GM12891 (cell line): ENCODE measurements around the gene TWSG1.

Experiments
- PAX5 ChIP-seq: IDR thresholded peaks from 2 replicates; pipeline ENCODE4 v1.6.1; 2011; ENCODE audit warnings: low read length, moderate library complexity, mild to moderate bottlenecking; ENCODE audit not compliant: insufficient read depth, severe bottlenecking
- POLR2A ChIP-seq: IDR thresholded peaks from 2 replicates; pipeline ENCODE4 v1.6.1; 2011; ENCODE audit warnings: low read depth, low read length, control low read depth
- POLR2AphosphoS5 ChIP-seq: IDR thresholded peaks from 2 replicates; pipeline ENCODE4 v1.6.1; 2011; ENCODE audit warnings: low read depth, low read length, control low read depth
- POU2F2 ChIP-seq: IDR thresholded peaks from 2 replicates; pipeline ENCODE4 v1.6.1; 2011; ENCODE audit warnings: low read depth, mild to moderate bottlenecking, control low read depth, low read length, moderate library complexity
- SPI1 ChIP-seq: IDR thresholded peaks from 2 replicates; pipeline ENCODE4 v1.6.1; 2011; ENCODE audit warnings: low read depth, low read length, control low read depth
- TAF1 ChIP-seq: IDR thresholded peaks from 2 replicates; pipeline ENCODE4 v1.6.1; 2011; ENCODE audit warnings: low read depth, low read length, control low read depth

- TF ChIP-seq POLR2AphosphoS5 (no peak), POLR2A (no peak), TAF1 (no peak), SPI1 (no peak), POU2F2 (no peak), PAX5 (no peak)
These were observed 44.9 kb upstream of the TWSG1 start for GRCh38 chr18:9289698-9290097.
